KBM-7 (cell line): Measurements from ENCODE around the gene CLBA1.
"Not testable (repeated sequence)": the region's sequence is repeated elsewhere in the genome, so short reads cannot be mapped to it uniquely, and the experiment has no call there.

Source experiments
- DNase-seq: peaks from one replicate; pipeline ENCODE4 v3.0.0-alpha.2; 2015
- in situ Hi-C: fragments of 300-500 bp; cut with MboI; formaldehyde crosslinking; loops from 2 replicates; pipeline ENCODE4 v1.14.3; 2020; ENCODE audit warnings: low sequenced_read_pairs, low pct_unique_long_range_greater_than_20kb, mixed read lengths

The CLBA1 gene

GRCh38 chr14:105028251-105028927 lies 42.8 kb downstream of the CLBA1 start:
- in situ Hi-C loops, result no loop called here
- DNase-seq, result no peak

GRCh38 chr14:105029402-105029801 lies 43.8 kb downstream of the CLBA1 start:
- in situ Hi-C loops, result no loop called here
- no peak for DNase-seq

GRCh38 chr14:105030194-105030593 lies 44.6 kb downstream of the CLBA1 start:
- in situ Hi-C loops, result no loop called here

GRCh38 chr14:105030836-105031396 lies 45.3 kb downstream of the CLBA1 start:
- DNase-seq, result no peak
- in situ Hi-C loops, result no loop called here

More at GRCh38 chr14:105030194-105030593, 44.6 kb downstream of the CLBA1 start:
- no peak for DNase-seq

GRCh38 chr14:105032451-105032901 lies 46.9 kb downstream of the CLBA1 start:
- DNase-seq, in situ Hi-C loops: not testable (repeated sequence)

GRCh38 chr14:105033412-105033900 lies 47.9 kb downstream of the CLBA1 start:
- DNase-seq, in situ Hi-C loops: not testable (repeated sequence)

- no peak for DNase-seq
- in situ Hi-C loops, result no loop called here
Observed at GRCh38 chr14:105034315-105035039, 48.9 kb downstream of the CLBA1 start.

GRCh38 chr14:105035616-105036015 lies 50.0 kb downstream of the CLBA1 start:
- in situ Hi-C loops, DNase-seq: not testable (repeated sequence)

GRCh38 chr14:105039458-105040205 lies 54.0 kb downstream of the CLBA1 start:
- DNase-seq, result no peak
- in situ Hi-C loops, result loop anchor here (10.0 kb wide), 1 partner anchor 65 kb away; the partner anchor contains the start of gene AHNAK2

- DNase-seq, result no peak
- in situ Hi-C loops, result loop anchor here (10.0 kb wide), 1 partner anchor 67 kb away; the partner anchor contains the start of gene AHNAK2
Observed at GRCh38 chr14:105041841-105042765, 56.5 kb downstream of the CLBA1 start.

GRCh38 chr14:105042813-105043212 lies 57.2 kb downstream of the CLBA1 start:
- no peak for DNase-seq
- in situ Hi-C loops, result loop anchor here (10.0 kb wide), 1 partner anchor 68 kb away; the partner anchor contains the start of gene AHNAK2

- peak; percentile 60 for DNase-seq
- in situ Hi-C loops, result loop anchor here (10.0 kb wide), 1 partner anchor 69 kb away; the partner anchor contains the start of gene AHNAK2
Observed at GRCh38 chr14:105043641-105044040, 58.1 kb downstream of the CLBA1 start.
